Measurements from ENCODE around the gene EEA1. TPM values are rescaled to one million over a fixed set of nuclear protein-coding genes. Genes with fewer than 3 reads are reported as not detected.

EEA1 gene
- 30.2 and 35.0 TPM in 2 replicates for total RNA-seq

GRCh38 chr12:92928962-92929915, at the start of gene EEA1:
Gene EEA1, minus strand, starts transcription at chr12:92929295. Its CDS starts 229 bp downstream, at chr12:92929066.

Other genes starting within 250 kb of the EEA1 start
- not detected in 2 replicates for gene PLEKHG7, start 226.3 kb downstream of the EEA1 start, total RNA-seq